Testis (tissue), 3 donors: Measurements from ENCODE around the gene NUP153. TPM values are rescaled to one million over a fixed set of nuclear protein-coding genes. Genes with fewer than 3 reads are reported as not detected.

Experiments used
- DNase-seq: peaks from one replicate; pipeline ENCODE4 v3.0.0-alpha.2; 2019
- H3K27ac ChIP-seq, 2 donors: fragments of 200-600 bp; sonication (generic); one replicate each; pipeline ENCODE4 v1.5.1; 2019
- H3K27me3 ChIP-seq: fragments of 200-600 bp; sonication (generic); one replicate; pipeline ENCODE4 v1.5.1; 2019
- H3K36me3 ChIP-seq: fragments of 200-600 bp; sonication (generic); one replicate; pipeline ENCODE4 v1.5.1; 2017; ENCODE audit warnings: low read depth; ENCODE audit errors: missing control alignments
- H3K4me1 ChIP-seq: fragments of 200-600 bp; sonication (generic); one replicate; pipeline ENCODE4 v1.5.1; 2019
- H3K4me3 ChIP-seq, 2 donors: fragments of 200-600 bp; sonication (generic); one replicate each; pipeline ENCODE4 v1.5.1; 2017 to 2019
- H3K9me3 ChIP-seq: fragments of 200-600 bp; sonication (generic); one replicate; pipeline ENCODE4 v1.5.1; 2017
- CTCF ChIP-seq, 3 experiments: fragments of 450-650 bp in 2 of 3; fragments of 200-600 bp in 1 of 3; sonication (generic) in 1 of 3; IDR thresholded peaks; one replicate each; pipeline ENCODE4 v1.5.1; 2016 to 2019; ENCODE audit warnings: antibody characterized with exemption in 3 of 3, mild to moderate bottlenecking in 2 of 3, moderate library complexity in 1 of 3
- POLR2A ChIP-seq: fragments of 450-650 bp; IDR thresholded peaks from one replicate; pipeline ENCODE4 v1.6.1; 2017; ENCODE audit warnings: antibody characterized with exemption, mild to moderate bottlenecking, moderate library complexity
- WGBS, 2 donors: methylation state at CpG; one replicate each; pipeline ENCODE4 v1.1.5; 2018; 5-methylcytosine and 5-hydroxymethylcytosine counted together
- intact Hi-C: fragments of 100-400 bp; cut with DNase I; formaldehyde crosslinking; loops from one replicate; pipeline ENCODE4 v1.15.1; 2023; ENCODE audit warnings: low total_unique reads
- polyA plus RNA-seq: library from polyadenylated mRNA; stranded (reverse); fragments of 350-450 nt; fragmentation: Illumina TruSeq; extraction: RNeasy Lipid Tissue Mini Kit (QIAGEN cat#74804); gene quantifications from one replicate; pipeline ENCODE4 v1.2.3, GENCODE V29; 2014; ENCODE audit warnings: low read depth, low replicate concordance; ENCODE audit not compliant: insufficient read depth
- total RNA-seq, 2 donors: library from RNA; depleted of rRNA; stranded (reverse); fragments of >200 nt; gene quantifications; one replicate each; pipeline ENCODE4 v1.2.3, GENCODE V29; 2016

The NUP153 gene
- total and polyA plus RNA-seq, 3 donors from 2014 or later, result 62.5 to 64.1 (median 63.2) TPM

GRCh38 chr6:17615794-17616193, 90.9 kb downstream of the NUP153 start:
- Histone ChIP-seq H3K4me3 (no peak overlapping the region), H3K4me1 (no peaks in the 10 kb centered on the region), H3K36me3 (no peaks in the 10 kb centered on the region), H3K27me3 (no peaks in the 10 kb centered on the region), H3K9me3 (no peaks in the 10 kb centered on the region), H3K27ac (no peak overlapping the region)
- WGBS, 2 donors, result 74 to 78% methylated on average over 4 of the region's 4 CpGs
- TF ChIP-seq POLR2A (no peak), CTCF (IDR thresholded peaks at IDR 0.05) (no peak)
- no peak for DNase-seq
- intact Hi-C loops, result no loop called here

DNA sequence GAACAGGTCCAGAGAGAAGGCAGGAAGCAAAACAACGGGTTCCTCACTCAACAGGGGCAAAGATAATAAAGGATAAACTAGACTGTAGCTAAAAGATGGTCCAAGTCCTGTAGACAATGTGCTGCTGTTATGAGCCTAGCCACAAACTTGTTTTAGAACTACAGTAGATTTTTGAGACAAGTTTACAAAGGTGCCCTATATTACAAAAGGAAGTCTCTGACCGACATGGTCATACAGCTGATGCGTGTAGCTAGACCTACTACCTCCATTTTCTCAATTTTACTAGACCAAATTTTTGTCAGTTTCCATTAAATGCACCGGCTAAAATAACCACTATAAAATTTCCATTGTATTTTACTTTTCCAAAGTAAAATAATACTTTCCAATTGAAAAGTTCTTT, 94.7 kb downstream of the NUP153 start:
- Histone ChIP-seq H3K36me3 (no peaks in the 10 kb centered on the region), H3K27ac (no peak overlapping the region), H3K4me3 (no peak overlapping the region), H3K4me1 (no peaks in the 10 kb centered on the region), H3K27me3 (no peaks in the 10 kb centered on the region), H3K9me3 (no peaks in the 10 kb centered on the region)
- DNase-seq, result no peak
- intact Hi-C loops, result no loop called here
- whole genome bisulfite sequencing, 2 donors, result 61 to 72% methylated on average over 4 of the region's 4 CpGs
- no peak for TF ChIP-seq POLR2A
- no peak for TF ChIP-seq CTCF (IDR thresholded peaks at IDR 0.05)

GRCh38 chr6:17610835-17611234, 95.9 kb downstream of the NUP153 start:
- Histone ChIP-seq H3K4me3 (no peak overlapping the region), H3K36me3 (no peaks in the 10 kb centered on the region), H3K27me3 (no peaks in the 10 kb centered on the region), H3K9me3 (no peaks in the 10 kb centered on the region), H3K4me1 (no peaks in the 10 kb centered on the region), H3K27ac (no peak overlapping the region)
- WGBS, 2 donors, result 61 to 73% methylated on average over 3 of the region's 3 CpGs
- intact Hi-C loops, result no loop called here
- DNase-seq, result no peak
- TF ChIP-seq POLR2A (no peak), CTCF (IDR thresholded peaks at IDR 0.05) (no peak)

GRCh38 chr6:17606606-17607005, 100.1 kb downstream of the NUP153 start:
- Histone ChIP-seq H3K9me3 (no peaks in the 10 kb centered on the region), H3K27me3 (no peaks in the 10 kb centered on the region), H3K4me3 (no peak overlapping the region), H3K27ac (no peak overlapping the region), H3K4me1 (no peaks in the 10 kb centered on the region), H3K36me3 (no peaks in the 10 kb centered on the region)
- WGBS, 2 donors, result 91 to 94% methylated on average over 4 of the region's 4 CpGs
- intact Hi-C loops, result no loop called here
- DNase-seq, result no peak
- TF ChIP-seq CTCF (IDR thresholded peaks at IDR 0.05) (no peak), POLR2A (no peak)

DNA sequence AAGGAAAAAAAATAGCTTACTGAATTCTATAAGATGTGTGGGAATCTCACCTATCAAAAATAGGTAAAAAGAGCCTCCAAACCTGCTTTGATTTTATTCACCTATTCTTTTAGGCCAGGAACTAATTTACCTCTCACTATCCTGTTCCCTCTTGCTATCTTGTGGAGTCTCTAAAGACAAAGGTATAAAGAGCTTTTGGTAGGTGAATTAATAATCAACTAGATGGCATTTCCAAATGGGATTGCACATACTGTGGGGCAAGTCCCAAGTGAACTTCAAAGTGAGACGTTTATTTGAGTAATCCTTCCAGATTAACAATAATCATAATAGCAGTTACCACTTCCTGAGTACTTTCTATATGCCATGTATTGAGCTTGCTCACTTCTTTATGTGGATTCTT, 103.8 kb downstream of the NUP153 start:
- Histone ChIP-seq H3K27me3 (no peaks in the 10 kb centered on the region), H3K4me1 (no peaks in the 10 kb centered on the region), H3K9me3 (no peaks in the 10 kb centered on the region), H3K36me3 (no peaks in the 10 kb centered on the region), H3K4me3 (no peak overlapping the region), H3K27ac (no peak overlapping the region)
- no peak for DNase-seq
- intact Hi-C loops, result no loop called here
- TF ChIP-seq CTCF (IDR thresholded peaks at IDR 0.05) (no peak), POLR2A (no peak)
- 32 to 52% methylated on average over 1 of the region's 1 CpG for WGBS, 2 donors
